GM12878 (cell line): Measurements from ENCODE around the gene ZNF780B. TPM values are rescaled to one million over a fixed set of nuclear protein-coding genes. Genes with fewer than 3 reads are reported as not detected.

Experiments used
- BHLHE40 ChIP-seq, 2 experiments: fragments of 450-650 bp in 1 of 2; IDR thresholded peaks; 2 replicates each; pipeline ENCODE4 v1.6.1; 2011 to 2017; ENCODE audit warnings: low read depth in 2 of 2, borderline replicate concordance in 1 of 2, improper control_type of control experiment in 1 of 2, low read length in 1 of 2, mild to moderate bottlenecking in 1 of 2
- CBX5 ChIP-seq: sonication (generic); IDR thresholded peaks from 2 replicates; pipeline ENCODE4 v1.6.1; 2016; ENCODE audit warnings: low read depth, moderate library complexity, mild to moderate bottlenecking, inconsistent platforms
- CREM ChIP-seq: IDR thresholded peaks from 2 replicates; pipeline ENCODE4 v1.6.1; 2014; ENCODE audit warnings: antibody characterized with exemption, low read depth
- CUX1 ChIP-seq: IDR thresholded peaks from 2 replicates; pipeline ENCODE4 v1.6.1; 2012; ENCODE audit warnings: improper control_type of control experiment, low read depth, low read length; ENCODE audit not compliant: insufficient replicate concordance
- EP300 ChIP-seq, 2 experiments: fragments of 150-350 bp in 1 of 2; IDR thresholded peaks; 2 replicates each; pipeline ENCODE4 v1.6.1; 2011 to 2012; ENCODE audit warnings: low read depth in 2 of 2, low read length in 2 of 2, borderline replicate concordance in 1 of 2, improper control_type of control experiment in 1 of 2, inconsistent platforms in 1 of 2; ENCODE audit not compliant: control insufficient read depth in 1 of 2
- MYB ChIP-seq: fragments of 150-350 bp; IDR thresholded peaks from 2 replicates; pipeline ENCODE4 v1.6.1; 2014; ENCODE audit warnings: mild to moderate bottlenecking, low read depth, low read length, borderline replicate concordance
- NFXL1 ChIP-seq: fragments of 450-650 bp; IDR thresholded peaks from 2 replicates; pipeline ENCODE4 v1.6.1; 2017; ENCODE audit warnings: antibody characterized with exemption, mild to moderate bottlenecking, borderline replicate concordance
- POLR2A ChIP-seq: IDR thresholded peaks from 2 replicates; pipeline ENCODE4 v1.6.1; 2011; ENCODE audit warnings: low read depth, mild to moderate bottlenecking, low read length
- SMAD5 ChIP-seq: IDR thresholded peaks from 2 replicates; pipeline ENCODE4 v1.6.1; 2016; ENCODE audit warnings: antibody characterized with exemption, low read depth
- TARDBP ChIP-seq: IDR thresholded peaks from 2 replicates; pipeline ENCODE4 v1.6.1; 2016; ENCODE audit warnings: borderline replicate concordance
- polyA plus RNA-seq, 11 experiments: library from polyadenylated mRNA; depleted of rRNA in 4 of 11; unstranded in 6 of 11; stranded (reverse) in 5 of 11; fragments of >200 nt; fragmentation: Nextera tagmentation in 4 of 11; fragmentation: Illumina TruSeq in 1 of 11; extraction: Ambion mirVana in 4 of 11; extraction: Trizol in 1 of 11; gene quantifications; 1 replicate in 1 of 11; 2 replicates in 10 of 11; pipeline versions ENCODE4 v1.2.1 to v1.2.3, GENCODE V29; 2011 to 2016; ENCODE audit warnings: inconsistent platforms in 2 of 11, missing spikeins in 2 of 11, low read depth in 1 of 11
- total RNA-seq, 4 experiments: library from RNA; depleted of rRNA in 3 of 4; stranded (reverse); fragments of >200 nt in 3 of 4; fragmentation: Illumina TruSeq in 1 of 4; extraction: Trizol in 1 of 4; gene quantifications; 2 replicates each; pipeline versions ENCODE4 v1.2.1 to v1.2.3, GENCODE V29; 2013 to 2021
- TF ChIP-seq, protein P1 (sequence below): fragments of 450-650 bp; IDR thresholded peaks from 2 replicates; pipeline ENCODE4 v1.6.1; 2014; ENCODE audit warnings: mild to moderate bottlenecking
- TF ChIP-seq, protein P2 (sequence below): fragments of 450-650 bp; IDR thresholded peaks from 2 replicates; pipeline ENCODE4 v1.6.1; 2016; ENCODE audit warnings: mild to moderate bottlenecking
- TF ChIP-seq, protein P3 (sequence below): IDR thresholded peaks from 2 replicates; pipeline ENCODE4 v1.6.1; 2012; ENCODE audit warnings: low read depth, low read length, improper control_type of control experiment
- TF ChIP-seq, protein P4 (sequence below): fragments of 450-650 bp; IDR thresholded peaks from 2 replicates; pipeline ENCODE4 v1.6.1; 2016; ENCODE audit warnings: mild to moderate bottlenecking, moderate library complexity, borderline replicate concordance

ZNF780B gene
- total and polyA plus RNA-seq, 10 of the 15 experiments (the other 5 are each of a cell fraction or from before 2014, with no cell fraction given), result 7.3 to 24.0 (median 12.3) TPM

DNA sequence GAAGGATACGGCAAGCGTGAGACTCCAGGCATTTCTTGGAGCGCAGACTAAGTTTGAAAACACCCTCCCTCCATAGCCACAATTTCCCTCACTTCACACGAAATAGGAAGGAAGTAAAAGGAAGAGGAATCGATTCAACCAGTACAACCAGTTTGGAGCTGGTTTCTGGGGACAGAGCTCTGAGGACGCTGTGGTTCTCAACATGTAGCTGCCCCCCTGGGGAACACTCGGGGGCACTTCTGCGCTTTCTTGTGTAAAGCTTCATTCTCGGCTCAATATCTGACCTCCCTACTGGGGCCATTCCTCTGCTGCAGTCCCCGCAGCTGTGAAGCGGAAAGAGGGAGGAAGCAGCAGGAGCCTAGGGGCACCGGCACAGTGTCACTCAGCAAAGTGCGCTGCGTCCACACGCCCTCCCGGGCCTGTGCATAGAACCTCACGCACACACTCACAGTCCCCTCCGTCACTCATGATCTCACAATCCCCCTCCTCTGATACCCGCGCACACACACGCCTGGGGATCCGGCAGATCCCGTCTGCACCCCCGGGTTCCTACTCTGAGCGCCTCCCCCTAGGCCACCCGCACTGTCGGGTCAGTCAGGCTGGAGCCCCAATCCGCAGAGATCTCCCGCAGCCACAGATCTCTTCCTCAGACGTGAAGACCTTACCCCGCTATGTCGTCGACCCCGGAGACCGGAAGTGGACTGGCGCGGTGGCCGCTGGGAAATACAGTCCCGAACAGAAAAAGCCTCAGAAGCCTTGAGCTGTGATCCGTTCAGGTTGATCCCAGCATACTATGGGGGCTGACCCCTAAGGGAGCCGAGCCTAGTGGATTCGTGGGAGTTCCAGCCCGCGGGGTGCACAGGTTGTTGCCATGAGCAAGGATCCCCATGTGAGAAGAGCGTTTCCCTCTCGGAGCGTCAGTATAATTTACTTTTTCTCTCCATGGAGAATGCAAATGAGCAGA, 34.5 kb upstream of the ZNF780B start, which contains the start of gene ZNF780A (continued):
- TF ChIP-seq, protein P1, sequence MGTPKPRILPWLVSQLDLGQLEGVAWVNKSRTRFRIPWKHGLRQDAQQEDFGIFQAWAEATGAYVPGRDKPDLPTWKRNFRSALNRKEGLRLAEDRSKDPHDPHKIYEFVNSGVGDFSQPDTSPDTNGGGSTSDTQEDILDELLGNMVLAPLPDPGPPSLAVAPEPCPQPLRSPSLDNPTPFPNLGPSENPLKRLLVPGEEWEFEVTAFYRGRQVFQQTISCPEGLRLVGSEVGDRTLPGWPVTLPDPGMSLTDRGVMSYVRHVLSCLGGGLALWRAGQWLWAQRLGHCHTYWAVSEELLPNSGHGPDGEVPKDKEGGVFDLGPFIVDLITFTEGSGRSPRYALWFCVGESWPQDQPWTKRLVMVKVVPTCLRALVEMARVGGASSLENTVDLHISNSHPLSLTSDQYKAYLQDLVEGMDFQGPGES, result no peak
- TF ChIP-seq, protein P2, sequence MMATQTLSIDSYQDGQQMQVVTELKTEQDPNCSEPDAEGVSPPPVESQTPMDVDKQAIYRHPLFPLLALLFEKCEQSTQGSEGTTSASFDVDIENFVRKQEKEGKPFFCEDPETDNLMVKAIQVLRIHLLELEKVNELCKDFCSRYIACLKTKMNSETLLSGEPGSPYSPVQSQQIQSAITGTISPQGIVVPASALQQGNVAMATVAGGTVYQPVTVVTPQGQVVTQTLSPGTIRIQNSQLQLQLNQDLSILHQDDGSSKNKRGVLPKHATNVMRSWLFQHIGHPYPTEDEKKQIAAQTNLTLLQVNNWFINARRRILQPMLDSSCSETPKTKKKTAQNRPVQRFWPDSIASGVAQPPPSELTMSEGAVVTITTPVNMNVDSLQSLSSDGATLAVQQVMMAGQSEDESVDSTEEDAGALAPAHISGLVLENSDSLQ, result peak; percentile 91
- TF ChIP-seq CREM (peak; percentile 77), MYB (no peak), POLR2A (peak; percentile 90), SMAD5 (0 out of 2 replicates have a peak, but pooled peaks have one; percentile 35), EP300 (IDR thresholded peaks at IDR 0.05; ENCODE audit: borderline replicate concordance in 1 of 2, control insufficient read depth in 1 of 2, low read depth in 2 of 2, low read length in 2 of 2) (peak in 1 of 2 experiments; percentile 33; a peak in 1 of 4 replicates), TARDBP (0 out of 2 replicates have a peak, but pooled peaks have one; percentile 30), BHLHE40 (IDR thresholded peaks at IDR 0.05; ENCODE audit: borderline replicate concordance in 1 of 2, low read depth in 2 of 2, low read length in 1 of 2) (0 out of 4 replicates have a peak, but pooled peaks have one; percentile 6 to 23), NFXL1 (no peak), CUX1 (peak; percentile 51), CBX5 (0 out of 2 replicates have a peak, but pooled peaks have one; percentile 38)
- TF ChIP-seq, protein P3, sequence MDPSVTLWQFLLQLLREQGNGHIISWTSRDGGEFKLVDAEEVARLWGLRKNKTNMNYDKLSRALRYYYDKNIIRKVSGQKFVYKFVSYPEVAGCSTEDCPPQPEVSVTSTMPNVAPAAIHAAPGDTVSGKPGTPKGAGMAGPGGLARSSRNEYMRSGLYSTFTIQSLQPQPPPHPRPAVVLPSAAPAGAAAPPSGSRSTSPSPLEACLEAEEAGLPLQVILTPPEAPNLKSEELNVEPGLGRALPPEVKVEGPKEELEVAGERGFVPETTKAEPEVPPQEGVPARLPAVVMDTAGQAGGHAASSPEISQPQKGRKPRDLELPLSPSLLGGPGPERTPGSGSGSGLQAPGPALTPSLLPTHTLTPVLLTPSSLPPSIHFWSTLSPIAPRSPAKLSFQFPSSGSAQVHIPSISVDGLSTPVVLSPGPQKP, result peak; percentile 80
- TF ChIP-seq, protein P4, sequence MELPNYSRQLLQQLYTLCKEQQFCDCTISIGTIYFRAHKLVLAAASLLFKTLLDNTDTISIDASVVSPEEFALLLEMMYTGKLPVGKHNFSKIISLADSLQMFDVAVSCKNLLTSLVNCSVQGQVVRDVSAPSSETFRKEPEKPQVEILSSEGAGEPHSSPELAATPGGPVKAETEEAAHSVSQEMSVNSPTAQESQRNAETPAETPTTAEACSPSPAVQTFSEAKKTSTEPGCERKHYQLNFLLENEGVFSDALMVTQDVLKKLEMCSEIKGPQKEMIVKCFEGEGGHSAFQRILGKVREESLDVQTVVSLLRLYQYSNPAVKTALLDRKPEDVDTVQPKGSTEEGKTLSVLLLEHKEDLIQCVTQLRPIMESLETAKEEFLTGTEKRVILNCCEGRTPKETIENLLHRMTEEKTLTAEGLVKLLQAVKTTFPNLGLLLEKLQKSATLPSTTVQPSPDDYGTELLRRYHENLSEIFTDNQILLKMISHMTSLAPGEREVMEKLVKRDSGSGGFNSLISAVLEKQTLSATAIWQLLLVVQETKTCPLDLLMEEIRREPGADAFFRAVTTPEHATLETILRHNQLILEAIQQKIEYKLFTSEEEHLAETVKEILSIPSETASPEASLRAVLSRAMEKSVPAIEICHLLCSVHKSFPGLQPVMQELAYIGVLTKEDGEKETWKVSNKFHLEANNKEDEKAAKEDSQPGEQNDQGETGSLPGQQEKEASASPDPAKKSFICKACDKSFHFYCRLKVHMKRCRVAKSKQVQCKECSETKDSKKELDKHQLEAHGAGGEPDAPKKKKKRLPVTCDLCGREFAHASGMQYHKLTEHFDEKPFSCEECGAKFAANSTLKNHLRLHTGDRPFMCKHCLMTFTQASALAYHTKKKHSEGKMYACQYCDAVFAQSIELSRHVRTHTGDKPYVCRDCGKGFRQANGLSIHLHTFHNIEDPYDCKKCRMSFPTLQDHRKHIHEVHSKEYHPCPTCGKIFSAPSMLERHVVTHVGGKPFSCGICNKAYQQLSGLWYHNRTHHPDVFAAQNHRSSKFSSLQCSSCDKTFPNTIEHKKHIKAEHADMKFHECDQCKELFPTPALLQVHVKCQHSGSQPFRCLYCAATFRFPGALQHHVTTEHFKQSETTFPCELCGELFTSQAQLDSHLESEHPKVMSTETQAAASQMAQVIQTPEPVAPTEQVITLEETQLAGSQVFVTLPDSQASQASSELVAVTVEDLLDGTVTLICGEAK, result peak; percentile 80
